HG03095 (cell line): ENCODE measurements around the gene RPS16.

ENCODE experiments used
- ATAC-seq: cut with Tn5 transposase; IDR thresholded peaks from one replicate; pipeline ENCODE4 v1.9.1; 2021; ENCODE audit warnings: moderate library complexity; ENCODE audit not compliant: unreplicated experiment

RPS16 gene

GRCh38 chr19:39390451-39390750 lies 45.3 kb downstream of the RPS16 start:
- peak; percentile 13 for ATAC-seq

DNA sequence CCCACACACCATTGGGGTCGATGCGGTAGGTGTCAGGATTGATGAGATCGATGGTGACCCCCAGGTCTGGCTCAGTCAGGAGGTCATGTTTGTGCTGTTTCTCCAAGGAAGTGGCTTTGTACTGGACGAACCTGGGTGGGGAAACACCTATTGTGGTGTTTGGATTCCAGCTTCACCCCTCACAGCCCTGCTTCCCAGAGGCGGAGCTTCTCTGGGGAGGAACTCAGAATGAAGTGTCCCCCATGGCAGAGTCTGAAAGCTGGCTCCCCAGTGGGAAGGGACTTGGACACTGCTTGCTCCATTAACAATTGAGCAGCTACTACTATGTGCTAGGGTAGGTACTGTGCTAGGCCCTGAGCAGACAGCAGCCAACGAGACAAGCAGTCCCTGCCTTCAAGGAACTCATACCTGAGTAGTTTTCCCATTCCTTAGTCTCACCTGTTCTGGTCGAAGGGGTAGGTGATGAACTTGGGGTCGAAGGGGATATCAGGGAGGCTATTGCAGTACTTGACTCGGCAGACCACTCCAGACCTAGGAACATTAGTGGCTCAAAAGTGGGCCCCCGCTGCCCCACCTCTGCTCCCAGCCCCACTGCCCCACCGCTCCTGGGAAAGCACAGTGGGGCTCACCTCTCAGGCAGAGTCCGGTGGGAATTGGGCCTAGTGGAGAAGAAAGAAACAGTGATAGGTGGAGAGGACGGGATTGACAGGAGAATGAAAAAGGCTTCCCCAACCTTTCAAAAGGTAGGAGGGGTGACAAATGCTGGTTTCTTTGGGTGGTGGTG lies 45.9 kb downstream of the RPS16 start:
- ATAC-seq, result no peak

GRCh38 chr19:39388657-39389056 lies 47.1 kb downstream of the RPS16 start:
- ATAC-seq, result no peak

- ATAC-seq, result no peak
Observed at GRCh38 chr19:39386557-39386956, 49.2 kb downstream of the RPS16 start.

DNA sequence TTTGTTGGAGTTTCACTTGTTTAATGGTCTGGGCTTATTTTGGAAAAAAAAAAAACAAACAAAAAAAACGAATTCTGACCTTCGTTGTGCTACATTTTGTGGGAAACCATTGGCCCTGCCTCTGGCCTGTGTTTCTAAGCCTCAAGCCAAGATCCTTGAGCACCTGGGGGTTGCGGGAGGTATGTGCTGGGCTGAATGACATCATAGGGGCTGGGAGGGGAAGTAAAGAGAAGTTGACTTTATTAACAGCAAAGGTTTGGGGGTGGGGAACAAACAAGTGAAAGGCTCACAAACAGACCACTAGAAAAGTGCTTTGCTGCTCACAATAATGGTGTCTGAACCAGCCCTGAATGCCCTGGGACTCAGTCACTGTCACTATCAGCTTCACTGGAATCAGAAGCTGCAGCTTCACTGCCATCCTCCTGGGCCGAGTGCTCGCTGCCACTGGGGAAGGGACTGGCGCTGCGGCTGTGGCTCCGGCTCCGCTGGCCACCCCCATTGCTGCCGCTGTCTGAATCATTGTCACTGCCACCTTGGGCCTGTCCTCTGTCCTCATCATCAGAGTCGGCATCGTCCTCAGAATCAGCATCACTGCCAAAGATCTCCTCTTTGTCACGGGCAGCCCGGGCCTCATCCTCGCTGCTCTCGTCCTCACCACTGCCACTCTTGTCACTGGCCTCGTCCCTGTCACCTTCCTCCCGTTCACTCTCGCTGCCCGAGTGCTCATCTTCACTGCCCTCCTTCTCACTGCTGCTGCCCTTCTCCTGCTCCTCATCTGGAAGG lies 49.9 kb downstream of the RPS16 start:
- no peak for ATAC-seq

DNA sequence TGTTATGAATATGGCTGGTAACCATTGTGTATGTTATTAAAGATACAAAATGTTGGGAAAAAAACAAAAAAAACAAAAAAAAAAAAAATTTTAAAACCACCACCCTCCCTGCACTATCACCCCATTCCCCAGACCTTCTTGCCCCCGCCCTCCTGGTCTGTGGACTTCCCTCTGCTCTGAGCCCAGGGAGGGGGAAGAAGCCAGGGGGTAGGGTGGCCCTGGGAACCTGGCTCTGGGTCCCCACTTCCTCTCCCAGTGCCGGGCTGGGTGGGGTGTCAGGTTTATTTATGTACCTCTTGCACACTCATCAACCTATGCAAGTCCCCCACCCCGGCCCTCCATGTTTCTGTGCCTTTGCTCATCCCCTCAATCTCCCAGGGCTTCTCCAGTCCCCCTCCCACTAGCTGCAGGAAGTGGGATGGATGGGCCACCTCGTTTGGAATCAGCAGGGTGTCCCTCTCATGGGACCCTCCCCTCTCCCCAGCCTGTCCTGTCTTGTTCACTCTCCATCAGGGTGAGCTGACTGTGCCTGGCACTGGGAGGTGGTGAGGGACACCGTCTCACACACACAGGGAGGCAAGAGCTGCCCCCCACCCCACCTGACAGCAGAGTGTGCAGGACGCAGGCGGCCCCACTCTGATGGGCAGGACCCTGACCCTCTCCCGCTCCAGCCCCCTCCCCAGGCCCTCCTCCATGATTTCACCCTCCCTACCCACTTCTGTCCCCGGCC lies 50.7 kb downstream of the RPS16 start:
- no peak for ATAC-seq
